Pancreas (tissue), 10 donors: ENCODE data around the gene TMEM52. TPM values are rescaled to one million over a fixed set of nuclear protein-coding genes. Genes with fewer than 3 reads are reported as not detected.

ENCODE experiments used
- ATAC-seq, 4 donors: fragments of 200-7000 bp; cut with Tn5 transposase; one replicate each; pipeline versions ENCODE4 v1.8.0 to v1.9.1; 2020; ENCODE audit warnings: mild to moderate bottlenecking in 4 of 4, moderate library complexity in 4 of 4
- DNase-seq, 6 donors: peaks; one replicate each; pipeline ENCODE4 v3.0.0-alpha.2; 2020
- FAIRE-seq: peaks from 2 replicates; lab custom pipeline; 2012; peaks lifted over from hg19 to GRCh38; lab: Jason Lieb, UNC
- H3K27ac ChIP-seq, 4 donors: fragments of 200-600 bp; sonication (generic); 1 replicate in 3 of 4; 2 replicates in 1 of 4; pipeline versions ENCODE4 v1.5.0 to v1.8.0; 2020
- H3K27me3 ChIP-seq, 4 donors: fragments of 200-600 bp; one replicate each; pipeline ENCODE4 v1.8.0; 2021
- H3K36me3 ChIP-seq, 3 donors: fragments of 200-600 bp; sonication (generic) in 1 of 3; one replicate each; pipeline versions ENCODE4 v1.5.0 to v1.8.0; 2020 to 2021
- H3K4me1 ChIP-seq, 3 donors: fragments of 200-600 bp; one replicate each; pipeline ENCODE4 v1.8.0; 2021
- H3K4me3 ChIP-seq, 4 donors: fragments of 200-600 bp; sonication (generic) in 2 of 4; one replicate each; pipeline versions ENCODE4 v1.5.0 to v1.8.0; 2020 to 2021
- H3K9me3 ChIP-seq, 4 donors: fragments of 200-600 bp; one replicate each; pipeline ENCODE4 v1.8.0; 2021
- WGBS, 2 donors: extraction: QIAGEN DNeasy Blood & Tissue Kit; methylation state at CpG; one replicate each; pipeline ENCODE4 v1.1.7; 2013; 5-methylcytosine and 5-hydroxymethylcytosine counted together
- intact Hi-C, 3 donors: fragments of 100-400 bp; cut with DNase I; formaldehyde crosslinking; loops; one replicate each; pipeline versions ENCODE4 v1.11.1 to v1.14.2; 2022
- polyA plus RNA-seq, 2 donors: library from polyadenylated mRNA; stranded (reverse); fragments of 200-250 nt; gene quantifications; one replicate each; pipeline ENCODE4 v1.2.3, GENCODE V29; 2013
- total RNA-seq, 6 donors: library from RNA; stranded (reverse); fragmentation: NEBNext Ultra II Directional in 4 of 6; extraction: Animal tissue kit (Norgen Biotek cat#: 25700) in 4 of 6; gene quantifications; one replicate each; pipeline versions ENCODE4 v1.2.1 to v1.2.4, GENCODE V29; 2021 to 2023
- TF ChIP-seq, protein P1 (sequence below), 4 donors: fragments of 200-600 bp; sonication (generic) in 3 of 4; IDR thresholded peaks; one replicate each; pipeline versions ENCODE4 v1.5.0 to v1.8.0; 2021; ENCODE audit warnings: antibody characterized with exemption in 4 of 4
- donor health status: healthy with polysubstance abuse.
- donor health status: DM: no; HTN: no; CAD: no; lungs with moderate emphysema.
- donor health status: DM: no; HTN: no; CAD: no.
- donor health status: control.
- donor health status: control.
- donor health status: Bipolar disorder and iron deficiency.
- donor health status: DM: yes; HTN: yes; CAD: no.
- donor health status: DM: no; HTN: no; CAD: no.
- donor health status: DM: no; HTN: no; CAD: no.
- donor health status: DM: yes; HTN: yes; CAD: no.

The TMEM52 gene
- total and polyA plus RNA-seq, 8 donors: 43.6 to 120 (median 78.6) TPM

DNA sequence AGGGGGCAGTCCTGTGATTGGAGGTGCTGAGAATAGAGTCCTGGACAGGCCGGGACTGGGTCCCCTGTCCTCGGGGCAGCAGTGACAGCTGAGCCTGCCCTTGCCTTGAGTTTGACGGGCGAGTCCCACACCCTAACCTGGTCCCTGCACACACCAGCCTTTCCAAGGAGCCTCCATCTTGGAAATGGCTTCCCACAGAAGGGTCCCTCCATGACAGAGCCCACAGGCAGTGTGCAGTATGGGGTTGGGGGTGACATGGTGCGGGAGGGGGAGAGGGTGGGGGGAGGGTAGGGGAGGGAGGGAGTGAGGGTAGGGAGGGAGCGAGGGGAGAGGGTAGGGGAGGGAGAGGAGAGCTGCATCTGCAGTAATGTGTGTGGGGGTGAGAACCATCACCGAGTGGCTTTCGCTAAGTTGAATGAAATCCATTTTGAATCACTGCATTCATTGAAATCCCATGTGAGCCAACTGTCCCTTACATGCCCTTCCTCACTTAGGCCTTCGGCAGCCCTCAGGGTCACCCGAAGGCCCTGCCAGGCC lies 10.1 kb upstream of the TMEM52 start:
- ATAC-seq: no peak
- 63 to 71% methylated on average over 8 to 10 of the region's 10 CpGs for WGBS, 2 donors
- no peak for DNase-seq

DNA sequence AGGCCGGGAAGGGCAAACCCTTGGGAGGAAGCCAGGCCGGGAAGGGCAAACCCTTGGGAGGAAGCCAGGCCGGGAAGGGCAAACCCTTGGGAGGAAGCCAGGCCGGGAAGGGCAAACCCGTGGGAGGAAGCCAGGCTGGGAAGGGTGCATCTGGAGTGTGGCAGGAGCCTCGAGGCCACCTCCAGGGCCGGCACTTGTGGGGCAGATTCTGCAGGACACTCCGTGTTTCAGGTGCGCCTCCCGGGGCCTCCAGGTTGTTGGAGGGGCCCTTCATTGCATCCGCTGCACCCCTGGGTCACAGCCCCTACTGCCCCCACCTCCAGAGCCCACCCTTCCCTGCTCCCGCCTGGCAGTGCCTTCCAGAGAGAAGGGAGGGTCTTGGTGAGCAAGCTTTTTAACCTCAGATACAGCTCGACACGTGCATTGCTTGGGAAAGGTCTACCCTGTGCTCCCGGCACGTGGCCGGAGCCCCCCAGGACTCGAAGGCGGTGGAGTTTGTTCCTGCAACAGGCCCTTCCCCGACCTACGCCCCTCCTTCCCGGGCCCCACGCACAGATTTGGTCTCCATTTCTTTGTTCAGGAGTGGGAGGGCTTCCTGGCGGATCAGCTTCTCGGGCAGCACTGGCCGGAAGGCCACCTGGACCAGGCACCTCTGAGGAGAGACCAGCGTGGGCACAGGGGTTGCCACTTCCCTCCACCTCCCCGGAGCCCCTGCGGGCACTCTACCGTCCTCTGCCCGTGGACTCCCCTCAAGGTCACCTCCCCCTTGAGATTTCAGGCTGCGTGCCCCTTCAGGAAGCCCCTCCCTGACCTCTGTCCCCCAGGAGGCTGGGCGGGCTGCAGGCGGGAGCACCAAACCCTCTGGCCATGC lies 9.4 kb upstream of the TMEM52 start:
- FAIRE-seq: no peak
- peak in 5 of 6 donors; percentile 63 to 93 (median 83) for DNase-seq
- 57 to 71% methylated on average over 27 to 33 of the region's 34 CpGs for WGBS, 2 donors
- TF ChIP-seq, protein P1, sequence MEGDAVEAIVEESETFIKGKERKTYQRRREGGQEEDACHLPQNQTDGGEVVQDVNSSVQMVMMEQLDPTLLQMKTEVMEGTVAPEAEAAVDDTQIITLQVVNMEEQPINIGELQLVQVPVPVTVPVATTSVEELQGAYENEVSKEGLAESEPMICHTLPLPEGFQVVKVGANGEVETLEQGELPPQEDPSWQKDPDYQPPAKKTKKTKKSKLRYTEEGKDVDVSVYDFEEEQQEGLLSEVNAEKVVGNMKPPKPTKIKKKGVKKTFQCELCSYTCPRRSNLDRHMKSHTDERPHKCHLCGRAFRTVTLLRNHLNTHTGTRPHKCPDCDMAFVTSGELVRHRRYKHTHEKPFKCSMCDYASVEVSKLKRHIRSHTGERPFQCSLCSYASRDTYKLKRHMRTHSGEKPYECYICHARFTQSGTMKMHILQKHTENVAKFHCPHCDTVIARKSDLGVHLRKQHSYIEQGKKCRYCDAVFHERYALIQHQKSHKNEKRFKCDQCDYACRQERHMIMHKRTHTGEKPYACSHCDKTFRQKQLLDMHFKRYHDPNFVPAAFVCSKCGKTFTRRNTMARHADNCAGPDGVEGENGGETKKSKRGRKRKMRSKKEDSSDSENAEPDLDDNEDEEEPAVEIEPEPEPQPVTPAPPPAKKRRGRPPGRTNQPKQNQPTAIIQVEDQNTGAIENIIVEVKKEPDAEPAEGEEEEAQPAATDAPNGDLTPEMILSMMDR (IDR thresholded peaks at IDR 0.05): no peak
- ATAC-seq: peak; percentile 24 to 81 (median 55)
- Histone ChIP-seq H3K27me3 (no peaks in the 10 kb centered on the region), H3K4me1 (peaks cover 0 to 7% (median 0%) of the 10 kb centered on the region in 3 donors), H3K4me3 (no peak overlapping the region), H3K9me3 (no peaks in the 10 kb centered on the region), H3K27ac (no peak overlapping the region), H3K36me3 (no peaks in the 10 kb centered on the region)
- intact Hi-C loops: no loop called here

More for the DNA sequence above, 10.1 kb upstream of the TMEM52 start:
- Histone ChIP-seq H3K27me3 (no peaks in the 10 kb centered on the region), H3K27ac (no peak overlapping the region), H3K4me1 (peaks cover 0 to 7% (median 0%) of the 10 kb centered on the region in 3 donors), H3K36me3 (no peaks in the 10 kb centered on the region), H3K9me3 (no peaks in the 10 kb centered on the region), H3K4me3 (no peak overlapping the region)
- TF ChIP-seq, protein P1 (IDR thresholded peaks at IDR 0.05): no peak
- FAIRE-seq: no peak
- intact Hi-C loops: no loop called here

DNA sequence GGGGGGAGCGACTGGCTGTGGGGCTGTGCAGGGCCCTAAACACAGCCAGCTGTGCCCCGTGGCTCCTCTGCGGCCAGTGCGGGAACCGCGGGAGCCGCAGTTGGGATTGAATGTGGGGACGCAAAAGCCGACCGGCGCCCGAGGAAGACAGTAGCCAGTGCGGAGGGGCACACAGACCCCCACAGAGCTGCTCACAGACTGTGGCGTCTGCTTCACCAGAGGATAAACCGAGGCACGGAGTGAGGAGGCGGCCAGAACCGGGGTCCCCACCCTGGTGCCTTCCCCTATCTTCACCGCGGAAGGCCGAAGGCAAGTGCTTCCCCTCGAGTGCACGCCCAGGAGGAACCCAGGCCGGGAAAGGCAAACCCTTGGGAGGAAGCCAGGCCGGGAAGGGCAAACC lies 8.7 kb upstream of the TMEM52 start:
- peak in 1 of 4 donors; percentile 36 for ATAC-seq
- no peak for FAIRE-seq
- Histone ChIP-seq H3K27ac (no peak overlapping the region), H3K4me3 (no peak overlapping the region), H3K27me3 (no peaks in the 10 kb centered on the region), H3K36me3 (no peaks in the 10 kb centered on the region), H3K4me1 (peaks cover 0 to 7% (median 0%) of the 10 kb centered on the region in 3 donors), H3K9me3 (no peaks in the 10 kb centered on the region)
- TF ChIP-seq, protein P1 (IDR thresholded peaks at IDR 0.05): no peak
- DNase-seq: peak in 5 of 6 donors; percentile 43 to 84 (median 67)
- 68 to 71% methylated on average over 25 of the region's 25 CpGs for WGBS, 2 donors
- intact Hi-C loops: no loop called here

DNA sequence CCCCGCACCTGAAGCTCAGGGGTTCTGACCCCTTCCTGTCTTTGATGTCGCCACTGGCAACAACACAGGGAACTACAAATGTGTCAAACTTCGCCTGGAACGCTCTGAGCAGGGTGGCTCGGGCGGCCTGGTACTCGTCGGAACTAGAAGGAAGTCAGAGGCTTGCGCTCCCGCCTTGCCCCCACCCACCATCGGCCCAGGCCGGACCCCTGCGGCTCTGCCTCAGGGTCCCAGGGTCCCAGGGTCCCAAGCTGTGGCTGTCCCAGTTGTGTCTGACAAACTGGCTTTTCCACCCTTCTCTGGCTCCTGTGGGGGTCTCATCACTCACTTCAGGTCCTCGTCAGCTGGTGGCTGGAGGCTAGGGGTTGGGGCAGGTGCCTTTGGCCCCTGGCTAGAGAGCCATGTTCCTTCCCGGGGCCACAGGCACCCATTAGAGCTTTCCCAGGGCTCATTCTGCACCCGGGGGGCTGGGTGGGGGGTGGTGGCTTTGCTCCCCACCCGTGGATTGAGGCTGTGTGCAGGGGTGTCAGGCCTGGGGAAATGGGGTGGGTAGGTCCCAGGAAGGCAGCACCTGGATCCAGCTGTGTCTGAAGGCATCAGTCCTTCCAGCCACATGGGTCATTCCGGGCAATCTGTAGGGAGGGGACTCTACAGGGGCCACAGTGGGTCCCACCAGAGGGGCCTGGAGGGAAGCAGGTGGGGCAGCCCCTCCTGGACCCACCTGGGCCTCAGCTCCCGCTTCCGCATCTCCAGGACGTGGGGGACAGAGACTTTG lies 8.0 kb upstream of the TMEM52 start:
- no peaks in the 10 kb centered on the region for H3K36me3 ChIP-seq
- ATAC-seq: no peak
- no peak overlapping the region for H3K4me3 ChIP-seq
- H3K9me3 ChIP-seq: no peaks in the 10 kb centered on the region
- intact Hi-C loops: no loop called here
- FAIRE-seq: no peak
- peaks cover 0 to 7% (median 0%) of the 10 kb centered on the region in 3 donors for H3K4me1 ChIP-seq
- peak in 3 of 6 donors; percentile 31 to 78 (median 45) for DNase-seq
- TF ChIP-seq, protein P1 (IDR thresholded peaks at IDR 0.05): no peak
- no peak overlapping the region for H3K27ac ChIP-seq
- 73 to 75% methylated on average over 21 of the region's 21 CpGs for WGBS, 2 donors
- no peaks in the 10 kb centered on the region for H3K27me3 ChIP-seq
